ENCODE results near the gene PCYT1A.

DNA sequence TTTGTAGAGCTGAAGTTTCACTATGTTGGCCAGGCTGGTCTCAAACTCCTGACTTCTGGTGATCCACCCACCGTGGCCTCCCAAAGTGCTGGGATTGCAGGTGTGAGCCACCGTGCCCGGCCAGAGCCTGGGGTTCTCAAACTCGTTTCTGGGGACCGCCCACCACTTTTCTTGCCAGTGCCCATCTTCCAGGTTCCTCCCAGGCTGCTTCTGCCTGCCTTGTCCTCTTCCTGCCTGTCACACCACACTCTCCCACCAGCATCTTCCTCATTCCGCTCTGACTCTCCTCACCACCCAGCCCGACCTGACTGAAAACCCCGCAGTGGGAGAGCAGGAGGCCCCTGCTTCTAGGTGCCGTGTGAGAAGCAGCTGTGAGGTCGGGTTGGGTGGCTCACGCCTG, 33.6 kb upstream of the PCYT1A start:
- TF ChIP-seq EZH2 (IDR thresholded peaks at IDR 0.05; ENCODE audit: borderline replicate concordance, insufficient read depth, low read depth, low read length, poor library complexity, severe bottlenecking) = no peak
- TF ChIP-seq, protein P1, sequence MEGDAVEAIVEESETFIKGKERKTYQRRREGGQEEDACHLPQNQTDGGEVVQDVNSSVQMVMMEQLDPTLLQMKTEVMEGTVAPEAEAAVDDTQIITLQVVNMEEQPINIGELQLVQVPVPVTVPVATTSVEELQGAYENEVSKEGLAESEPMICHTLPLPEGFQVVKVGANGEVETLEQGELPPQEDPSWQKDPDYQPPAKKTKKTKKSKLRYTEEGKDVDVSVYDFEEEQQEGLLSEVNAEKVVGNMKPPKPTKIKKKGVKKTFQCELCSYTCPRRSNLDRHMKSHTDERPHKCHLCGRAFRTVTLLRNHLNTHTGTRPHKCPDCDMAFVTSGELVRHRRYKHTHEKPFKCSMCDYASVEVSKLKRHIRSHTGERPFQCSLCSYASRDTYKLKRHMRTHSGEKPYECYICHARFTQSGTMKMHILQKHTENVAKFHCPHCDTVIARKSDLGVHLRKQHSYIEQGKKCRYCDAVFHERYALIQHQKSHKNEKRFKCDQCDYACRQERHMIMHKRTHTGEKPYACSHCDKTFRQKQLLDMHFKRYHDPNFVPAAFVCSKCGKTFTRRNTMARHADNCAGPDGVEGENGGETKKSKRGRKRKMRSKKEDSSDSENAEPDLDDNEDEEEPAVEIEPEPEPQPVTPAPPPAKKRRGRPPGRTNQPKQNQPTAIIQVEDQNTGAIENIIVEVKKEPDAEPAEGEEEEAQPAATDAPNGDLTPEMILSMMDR (IDR thresholded peaks at IDR 0.05) = no peak

Measured in B cell (primary cell).